Body of pancreas (tissue), 4 donors: ENCODE measurements around the gene COL5A1. TPM values are rescaled to one million over a fixed set of nuclear protein-coding genes. Genes with fewer than 3 reads are reported as not detected.

Source experiments
- ATAC-seq: fragments of 150-250 bp; one replicate; pipeline ENCODE4 v1.9.1; 2016
- DNase-seq, 4 donors: peaks; one replicate each; pipeline ENCODE4 v3.0.0-alpha.2; 2019
- H3K27ac ChIP-seq, 4 donors: fragments of 200-600 bp; sonication (generic); 1 replicate in 3 of 4; 2 replicates in 1 of 4; pipeline versions ENCODE4 v1.5.1 to v1.6.1; 2016 to 2019; ENCODE audit warnings: mild to moderate bottlenecking in 1 of 4, mixed read lengths in 1 of 4, moderate library complexity in 1 of 4
- H3K27me3 ChIP-seq, 2 donors: fragments of 200-600 bp; sonication (generic); one replicate each; pipeline ENCODE4 v1.6.0; 2016; ENCODE audit warnings: mild to moderate bottlenecking in 1 of 2
- H3K36me3 ChIP-seq, 2 donors: fragments of 200-600 bp; sonication (generic); replicated peaks in 1 of 2; 2 replicates each; pipeline ENCODE4 v1.5.1; 2016; ENCODE audit warnings: low read depth in 2 of 2; ENCODE audit not compliant: insufficient read depth in 1 of 2
- H3K4me1 ChIP-seq: fragments of 200-600 bp; sonication (generic); one replicate; pipeline ENCODE4 v1.6.0; 2016
- H3K4me3 ChIP-seq, 2 donors: fragments of 200-600 bp; sonication (generic); 1 replicate in 1 of 2; 2 replicates in 1 of 2; pipeline ENCODE4 v1.5.1; 2016 to 2019
- H3K9me3 ChIP-seq, 3 donors: fragments of 200-600 bp; sonication (generic); 1 replicate in 2 of 3; 2 replicates in 1 of 3; pipeline ENCODE4 v1.5.1; 2016
- POLR2A ChIP-seq, 3 donors: fragments of 450-650 bp; IDR thresholded peaks; one replicate each; pipeline ENCODE4 v1.6.1; 2016; ENCODE audit warnings: antibody characterized with exemption in 3 of 3, mild to moderate bottlenecking in 2 of 3
- WGBS, 2 donors: methylation state at CpG; one replicate each; pipeline ENCODE4 v1.1.5; 2017; 5-methylcytosine and 5-hydroxymethylcytosine counted together
- intact Hi-C: fragments of 100-400 bp; cut with DNase I; formaldehyde crosslinking; loops from one replicate; pipeline ENCODE4 v1.15.1; 2023
- total RNA-seq, 2 donors: library from RNA; depleted of rRNA; stranded (reverse); fragments of >200 nt; gene quantifications; one replicate each; pipeline ENCODE4 v1.1.0, GENCODE V29; 2016
- TF ChIP-seq, protein P1 (sequence below), 7 experiments: fragments of 450-650 bp in 4 of 7; fragments of 200-600 bp in 3 of 7; sonication (generic) in 3 of 7; IDR thresholded peaks; one replicate each; pipeline ENCODE4 v1.5.1; 2016 to 2019; ENCODE audit warnings: antibody characterized with exemption in 7 of 7

The COL5A1 gene
- total RNA-seq, 2 donors from 2014 or later, result 7.0 to 14.5 TPM

DNA sequence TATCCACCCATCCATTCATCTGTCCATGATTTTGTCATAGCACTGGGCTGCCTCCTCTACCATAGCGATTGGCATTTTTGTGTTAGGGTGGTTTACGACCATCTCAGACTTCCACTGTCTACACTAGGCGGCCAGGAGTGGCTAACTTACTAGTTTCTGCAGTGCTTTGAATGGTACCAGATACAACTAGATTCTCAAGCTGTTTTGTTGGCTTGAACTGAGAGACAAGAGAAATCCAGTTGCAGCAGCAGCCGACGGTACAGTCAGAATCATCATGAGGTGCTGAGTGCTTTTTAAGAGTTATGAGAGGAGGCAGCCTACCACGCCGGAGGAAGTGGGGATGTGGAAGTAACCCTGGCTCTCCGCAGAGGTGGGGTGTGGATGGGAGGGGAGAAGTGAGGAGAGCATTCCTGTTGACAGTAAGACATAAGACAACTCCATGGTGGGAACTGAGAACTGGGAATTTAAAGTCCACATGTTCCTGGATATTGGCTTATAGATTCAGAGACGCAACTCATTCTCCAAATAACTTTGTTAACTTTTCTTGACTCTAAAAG is 27.9 kb downstream of the COL5A1 start:
- no peak for TF ChIP-seq POLR2A (IDR thresholded peaks at IDR 0.05)
- TF ChIP-seq, protein P1, sequence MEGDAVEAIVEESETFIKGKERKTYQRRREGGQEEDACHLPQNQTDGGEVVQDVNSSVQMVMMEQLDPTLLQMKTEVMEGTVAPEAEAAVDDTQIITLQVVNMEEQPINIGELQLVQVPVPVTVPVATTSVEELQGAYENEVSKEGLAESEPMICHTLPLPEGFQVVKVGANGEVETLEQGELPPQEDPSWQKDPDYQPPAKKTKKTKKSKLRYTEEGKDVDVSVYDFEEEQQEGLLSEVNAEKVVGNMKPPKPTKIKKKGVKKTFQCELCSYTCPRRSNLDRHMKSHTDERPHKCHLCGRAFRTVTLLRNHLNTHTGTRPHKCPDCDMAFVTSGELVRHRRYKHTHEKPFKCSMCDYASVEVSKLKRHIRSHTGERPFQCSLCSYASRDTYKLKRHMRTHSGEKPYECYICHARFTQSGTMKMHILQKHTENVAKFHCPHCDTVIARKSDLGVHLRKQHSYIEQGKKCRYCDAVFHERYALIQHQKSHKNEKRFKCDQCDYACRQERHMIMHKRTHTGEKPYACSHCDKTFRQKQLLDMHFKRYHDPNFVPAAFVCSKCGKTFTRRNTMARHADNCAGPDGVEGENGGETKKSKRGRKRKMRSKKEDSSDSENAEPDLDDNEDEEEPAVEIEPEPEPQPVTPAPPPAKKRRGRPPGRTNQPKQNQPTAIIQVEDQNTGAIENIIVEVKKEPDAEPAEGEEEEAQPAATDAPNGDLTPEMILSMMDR (IDR thresholded peaks at IDR 0.05), result no peak
- H3K27ac ChIP-seq, result no peak overlapping the region
- no peaks in the 10 kb centered on the region for H3K9me3 ChIP-seq
- DNase-seq (no peak), ATAC-seq (no peak)
- intact Hi-C loops, result no loop called here
- no peaks in the 10 kb centered on the region for H3K4me1 ChIP-seq
- no peaks in the 10 kb centered on the region for H3K27me3 ChIP-seq
- WGBS, 2 donors, result 60 to 68% methylated on average over 9 of the region's 9 CpGs
- H3K36me3 ChIP-seq, result no peaks in the 10 kb centered on the region
- no peak overlapping the region for H3K4me3 ChIP-seq

DNA sequence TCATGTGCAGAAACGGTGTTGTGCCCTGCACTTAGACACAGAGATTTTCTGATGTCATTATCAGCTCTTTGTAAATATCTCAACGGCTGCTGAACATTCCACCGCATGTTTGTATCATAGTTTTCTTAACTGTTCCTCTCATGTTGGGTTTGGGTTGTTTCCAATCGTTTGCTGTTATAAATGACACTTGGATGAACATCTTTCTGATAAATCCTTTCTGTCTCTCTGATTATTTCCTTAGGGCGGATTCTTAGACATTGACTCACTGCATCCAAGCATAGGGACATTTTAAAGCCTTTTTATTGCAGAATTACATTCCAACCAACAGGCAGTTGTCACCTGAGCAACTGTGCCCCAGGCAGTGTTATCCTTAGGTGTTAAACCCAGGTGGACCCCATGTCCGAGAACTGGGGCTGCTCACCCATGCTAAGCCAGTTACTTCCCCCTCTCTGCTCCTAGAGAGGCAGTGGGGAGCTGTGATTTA is 28.5 kb downstream of the COL5A1 start:
- Histone ChIP-seq H3K36me3 (no peaks in the 10 kb centered on the region), H3K4me3 (no peak overlapping the region), H3K27ac (no peak overlapping the region), H3K4me1 (no peaks in the 10 kb centered on the region), H3K9me3 (no peaks in the 10 kb centered on the region), H3K27me3 (no peaks in the 10 kb centered on the region)
- intact Hi-C loops, result no loop called here
- no peak for ATAC-seq
- TF ChIP-seq POLR2A (IDR thresholded peaks at IDR 0.05), result no peak
- TF ChIP-seq, protein P1 (IDR thresholded peaks at IDR 0.05), result no peak
- DNase-seq, result no peak
- WGBS, 2 donors, result 26 to 27% methylated on average over 6 of the region's 6 CpGs

DNA sequence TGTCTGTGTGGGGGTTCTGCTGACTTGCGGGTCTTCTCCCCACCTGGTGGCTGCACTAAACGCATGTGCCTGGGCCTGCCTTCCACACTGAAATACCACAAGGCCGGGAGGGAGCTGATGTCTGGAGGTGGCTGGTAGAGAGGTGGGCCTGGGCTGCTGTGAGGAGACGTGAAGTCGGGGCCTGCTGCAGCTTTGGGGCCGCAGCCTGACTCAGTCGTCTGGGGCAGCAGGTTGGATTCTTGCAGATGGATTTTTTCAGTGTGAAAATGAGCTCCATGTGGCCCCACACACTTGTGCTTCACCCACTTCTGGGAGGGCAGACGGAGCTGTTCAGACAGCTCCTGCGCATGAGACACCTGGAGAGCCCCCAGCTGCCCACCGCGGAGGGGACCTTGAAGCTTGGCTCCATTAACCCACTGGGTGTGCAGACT is 29.3 kb downstream of the COL5A1 start:
- TF ChIP-seq, protein P1 (IDR thresholded peaks at IDR 0.05), result no peak
- TF ChIP-seq POLR2A (IDR thresholded peaks at IDR 0.05), result no peak
- no peaks in the 10 kb centered on the region for H3K9me3 ChIP-seq
- intact Hi-C loops, result no loop called here
- H3K4me3 ChIP-seq, result no peak overlapping the region
- DNase-seq (no peak), ATAC-seq (no peak)
- H3K4me1 ChIP-seq, result no peaks in the 10 kb centered on the region
- no peak overlapping the region for H3K27ac ChIP-seq
- no peaks in the 10 kb centered on the region for H3K36me3 ChIP-seq
- no peaks in the 10 kb centered on the region for H3K27me3 ChIP-seq
- 56 to 58% methylated on average over 7 to 11 of the region's 11 CpGs for WGBS, 2 donors

DNA sequence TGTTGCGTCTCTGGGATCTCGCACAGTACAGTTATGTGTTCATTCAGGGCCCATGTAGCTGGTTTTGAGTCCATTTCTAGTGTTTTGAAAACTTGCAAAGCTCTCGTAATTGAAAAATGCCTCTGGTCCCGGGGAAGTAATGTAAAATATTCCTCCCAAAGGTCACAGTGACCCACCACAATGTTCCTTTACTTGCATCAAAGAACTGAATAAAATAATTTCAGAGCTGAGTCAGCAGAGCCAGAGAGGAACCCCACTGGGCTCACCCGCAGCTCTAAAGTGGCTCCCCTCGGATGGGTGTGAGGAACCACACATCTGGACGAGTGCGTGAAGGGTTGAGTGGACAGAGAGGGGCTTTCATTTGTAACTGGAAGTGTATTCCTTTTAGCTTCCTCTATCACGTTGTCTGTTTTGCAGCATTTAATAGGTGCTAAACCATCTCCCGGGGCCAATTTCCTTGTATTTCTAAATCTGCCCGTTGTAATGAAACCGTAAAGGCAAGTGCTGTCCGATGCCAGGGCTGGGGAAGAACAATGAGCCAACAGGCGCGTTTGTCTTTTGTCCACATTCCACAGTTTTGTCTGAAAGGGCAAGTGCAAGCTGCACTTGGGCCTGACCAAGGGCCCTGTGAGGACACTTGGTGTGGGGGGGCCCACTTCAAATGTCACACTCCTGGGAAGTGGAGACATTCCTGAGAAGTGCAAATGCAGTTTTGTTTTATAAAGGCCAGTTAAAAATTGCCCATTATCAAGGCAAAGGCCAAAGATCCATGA is 29.9 kb downstream of the COL5A1 start:
- intact Hi-C loops, result no loop called here
- WGBS, 2 donors, result 69 to 84% methylated on average over 15 of the region's 15 CpGs
- Histone ChIP-seq H3K36me3 (no peaks in the 10 kb centered on the region), H3K9me3 (no peaks in the 10 kb centered on the region), H3K4me1 (no peaks in the 10 kb centered on the region), H3K4me3 (no peak overlapping the region), H3K27ac (no peak overlapping the region), H3K27me3 (no peaks in the 10 kb centered on the region)
- no peak for ATAC-seq
- no peak for DNase-seq
- TF ChIP-seq, protein P1 (IDR thresholded peaks at IDR 0.05), result no peak
- TF ChIP-seq POLR2A (IDR thresholded peaks at IDR 0.05), result no peak
